Cardiac fibroblast (primary cell): ENCODE data around the gene KIF26A.
"Not testable (repeated sequence)": the region's sequence is repeated elsewhere in the genome, so short reads cannot be mapped to it uniquely, and the experiment has no call there.

Experiments used
- DNase-seq, 2 donors: peaks; one replicate each; pipeline versions ENCODE4 v3.0.0 to v3.0.0-alpha.2; 2010; ENCODE audit warnings: low read depth in 2 of 2
- H3K4me3 ChIP-seq, 2 donors: replicated peaks in 1 of 2; 1 replicate in 1 of 2; 2 replicates in 1 of 2; pipeline ENCODE4 v1.5.1; 2011; ENCODE audit warnings: low read depth in 2 of 2, low read length in 2 of 2, mild to moderate bottlenecking in 2 of 2, moderate library complexity in 1 of 2
- CTCF ChIP-seq: IDR thresholded peaks from one replicate; pipeline ENCODE4 v1.5.1; 2011; ENCODE audit warnings: low read depth, mild to moderate bottlenecking, low read length, inconsistent platforms

Gene KIF26A

GRCh38 chr14:104151026-104151381, 12.6 kb downstream of the KIF26A start:
- DNase-seq: no peak
- no peak for TF ChIP-seq CTCF
- H3K4me3 ChIP-seq: no peak overlapping the region

- no peak for DNase-seq
- H3K4me3 ChIP-seq: no peak overlapping the region
- no peak for TF ChIP-seq CTCF
These were observed 13.3 kb downstream of the KIF26A start for GRCh38 chr14:104151566-104152245.

- no peak for TF ChIP-seq CTCF
- no peak overlapping the region for H3K4me3 ChIP-seq
- DNase-seq: no peak
These were observed 13.8 kb downstream of the KIF26A start for GRCh38 chr14:104152246-104152575.

- no peak for DNase-seq
- TF ChIP-seq CTCF: no peak
These were observed 14.5 kb downstream of the KIF26A start for GRCh38 chr14:104152686-104153393.

GRCh38 chr14:104153394-104153755, 15.0 kb downstream of the KIF26A start:
- not testable (repeated sequence) for DNase-seq, H3K4me3 ChIP-seq

More at GRCh38 chr14:104152686-104153393, 14.5 kb downstream of the KIF26A start:
- no peak overlapping the region for H3K4me3 ChIP-seq

GRCh38 chr14:104154246-104154645, 15.9 kb downstream of the KIF26A start:
- H3K4me3 ChIP-seq: no peak overlapping the region
- DNase-seq: no peak
- no peak for TF ChIP-seq CTCF

GRCh38 chr14:104155513-104155912, 17.1 kb downstream of the KIF26A start:
- DNase-seq: no peak
- no peak overlapping the region for H3K4me3 ChIP-seq
- no peak for TF ChIP-seq CTCF
